Measurements from ENCODE around the gene ABHD8. TPM values are rescaled to one million over a fixed set of nuclear protein-coding genes. Genes with fewer than 3 reads are reported as not detected.

ABHD8 gene
- total and polyA plus RNA-seq, 2 donors (not counting 1 experiment from before 2014, with no cell fraction given), result 5.2 to 7.2 TPM

DNA sequence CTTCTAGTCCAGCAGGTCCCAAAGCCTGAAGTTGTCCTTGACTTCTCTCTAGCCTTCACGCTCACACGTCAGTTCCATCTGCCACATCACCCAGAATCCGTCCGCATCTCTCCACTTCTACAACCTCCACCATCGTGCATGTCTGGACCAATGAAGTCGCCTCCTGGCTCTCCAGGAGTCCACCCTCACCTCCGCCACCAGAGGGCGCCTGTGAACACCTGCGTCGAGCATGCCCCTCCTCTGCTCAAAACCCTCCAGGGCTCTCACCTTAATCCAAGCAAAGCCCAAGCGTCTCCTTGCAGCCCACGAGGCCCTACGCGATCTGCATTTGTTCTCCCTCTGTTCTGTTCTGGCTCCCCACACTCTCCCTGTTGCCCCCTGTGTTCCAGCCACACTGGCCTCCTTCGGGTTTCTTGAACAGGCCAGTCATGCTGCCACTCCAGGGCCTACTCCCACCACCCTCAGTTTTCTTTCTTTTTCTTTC lies 42.3 kb downstream of the ABHD8 start:
- H3K9ac ChIP-seq (ENCODE audit: low read length), result no peak overlapping the region
- no peak overlapping the region for H3K27ac ChIP-seq (ENCODE audit: low read length in 2 of 2)
- no peak overlapping the region for H2AFZ ChIP-seq (ENCODE audit: insufficient read depth, low read depth, low read length, poor library complexity, severe bottlenecking)
- H3K27me3 ChIP-seq (replicated peaks in 1 of 4; ENCODE audit: control extremely low read depth in 1 of 4, control insufficient read depth in 3 of 4, insufficient read depth in 4 of 4, low read length in 3 of 4), result no peaks in the 10 kb centered on the region
- H3K4me3 Mint-ChIP-seq, result no peak overlapping the region
- POLR2A ChIA-PET, result interaction anchor here (0.6 to 1.3 kb wide), 3 partner anchors 46 to 548 kb away, joined by 5 to 6 read pairs (median 5); partner anchors contain the start of gene USE1
- H3K4me2 ChIP-seq (replicated peaks; ENCODE audit: low read depth, low read length, poor library complexity, severe bottlenecking), result no peak overlapping the region
- no peak overlapping the region for H3K27ac Mint-ChIP-seq
- peaks cover 0 to 10% of the 10 kb centered on the region in 2 donors for H3K4me1 ChIP-seq (ENCODE audit: control insufficient read depth in 2 of 2, insufficient read depth in 2 of 2, low read length in 2 of 2)
- peaks cover 0 to 20% (median 6%) of the 10 kb centered on the region in 3 donors for H3K9me3 ChIP-seq (ENCODE audit: control extremely low read depth in 1 of 3, control insufficient read depth in 2 of 3, insufficient read depth in 1 of 3, low read length in 2 of 3)
- H3K4me3 ChIP-seq (ENCODE audit: control extremely low read depth in 1 of 5, extremely low read depth in 1 of 5, insufficient read depth in 1 of 5, low read depth in 2 of 5, low read length in 4 of 5), result no peak overlapping the region
- no peaks in the 10 kb centered on the region for H3K9me3 Mint-ChIP-seq (ENCODE audit: insufficient read depth)
- no peaks in the 10 kb centered on the region for H3K79me2 ChIP-seq (ENCODE audit: control insufficient read depth, insufficient read depth, low read length)
- H3K4me1 Mint-ChIP-seq, result peaks cover 10% of the 10 kb centered on the region
- peak; percentile 99 for ATAC-seq (ENCODE audit: low read depth)
- WGBS (ENCODE audit: insufficient coverage), result 29% methylated on average over 14 of the region's 15 CpGs
- no peak for TF ChIP-seq EZH2 (IDR thresholded peaks at IDR 0.05; ENCODE audit: borderline replicate concordance, insufficient read depth, low read depth, low read length, poor library complexity, severe bottlenecking)
- TF ChIP-seq, protein P1, sequence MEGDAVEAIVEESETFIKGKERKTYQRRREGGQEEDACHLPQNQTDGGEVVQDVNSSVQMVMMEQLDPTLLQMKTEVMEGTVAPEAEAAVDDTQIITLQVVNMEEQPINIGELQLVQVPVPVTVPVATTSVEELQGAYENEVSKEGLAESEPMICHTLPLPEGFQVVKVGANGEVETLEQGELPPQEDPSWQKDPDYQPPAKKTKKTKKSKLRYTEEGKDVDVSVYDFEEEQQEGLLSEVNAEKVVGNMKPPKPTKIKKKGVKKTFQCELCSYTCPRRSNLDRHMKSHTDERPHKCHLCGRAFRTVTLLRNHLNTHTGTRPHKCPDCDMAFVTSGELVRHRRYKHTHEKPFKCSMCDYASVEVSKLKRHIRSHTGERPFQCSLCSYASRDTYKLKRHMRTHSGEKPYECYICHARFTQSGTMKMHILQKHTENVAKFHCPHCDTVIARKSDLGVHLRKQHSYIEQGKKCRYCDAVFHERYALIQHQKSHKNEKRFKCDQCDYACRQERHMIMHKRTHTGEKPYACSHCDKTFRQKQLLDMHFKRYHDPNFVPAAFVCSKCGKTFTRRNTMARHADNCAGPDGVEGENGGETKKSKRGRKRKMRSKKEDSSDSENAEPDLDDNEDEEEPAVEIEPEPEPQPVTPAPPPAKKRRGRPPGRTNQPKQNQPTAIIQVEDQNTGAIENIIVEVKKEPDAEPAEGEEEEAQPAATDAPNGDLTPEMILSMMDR (IDR thresholded peaks at IDR 0.05), result peak; percentile 91
- peak; percentile 89 for DNase-seq
- intact Hi-C loops (cut with micrococcal nuclease), result loop anchor here (1.0 kb wide), 4 partner anchors 15 to 194 kb away; no protein-coding TSS in a partner anchor
- CTCF ChIA-PET, result interaction anchor here (0.7 to 4.8 kb wide), 15 partner anchors 10 to 844 kb away, joined by 3 to 46 read pairs (median 6); partner anchors contain the start of genes ABHD8, ANKLE1, MRPL34 and MYO9B
- no peaks in the 10 kb centered on the region for H3K36me3 ChIP-seq (replicated peaks in 1 of 2; ENCODE audit: control extremely low read depth in 1 of 2, control insufficient read depth in 1 of 2, extremely low read depth in 1 of 2, insufficient read depth in 2 of 2, low read length in 1 of 2)
- H3K27me3 Mint-ChIP-seq, result no peaks in the 10 kb centered on the region
- H4K20me1 ChIP-seq (ENCODE audit: control insufficient read depth, insufficient read depth, low read length, poor library complexity, severe bottlenecking), result no peaks in the 10 kb centered on the region

DNA sequence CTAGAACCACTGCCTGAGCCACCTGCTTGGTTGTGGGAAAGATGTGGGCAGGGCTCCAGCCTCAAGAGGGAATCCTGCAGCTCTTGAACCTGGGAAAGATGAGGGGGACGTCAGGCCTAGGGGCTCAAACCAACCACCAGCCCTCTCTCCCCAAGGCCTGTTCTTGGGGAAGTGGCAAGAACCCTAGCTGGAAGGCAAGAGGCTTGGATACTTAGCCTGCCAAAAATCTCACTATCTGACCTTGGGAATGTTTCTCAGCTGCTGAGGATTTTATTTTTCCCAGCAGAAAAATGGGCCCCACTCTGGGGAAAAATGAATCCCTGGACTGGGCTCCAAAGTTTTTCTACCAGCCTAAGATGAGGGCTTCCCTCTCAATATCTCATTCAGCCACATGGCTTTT lies 43.3 kb downstream of the ABHD8 start:
- no peaks in the 10 kb centered on the region for H3K36me3 ChIP-seq (replicated peaks in 1 of 2; ENCODE audit: control extremely low read depth in 1 of 2, control insufficient read depth in 1 of 2, extremely low read depth in 1 of 2, insufficient read depth in 2 of 2, low read length in 1 of 2)
- POLR2A ChIA-PET, result interaction anchor here (1.3 kb wide), 1 partner anchor 45 kb away, joined by 5 read pairs; the partner anchor contains the start of gene USE1
- H3K4me3 ChIP-seq (ENCODE audit: control extremely low read depth in 1 of 5, extremely low read depth in 1 of 5, insufficient read depth in 1 of 5, low read depth in 2 of 5, low read length in 4 of 5), result no peak overlapping the region
- ATAC-seq (ENCODE audit: low read depth), result no peak
- H3K9me3 ChIP-seq (ENCODE audit: control extremely low read depth in 1 of 3, control insufficient read depth in 2 of 3, insufficient read depth in 1 of 3, low read length in 2 of 3), result peaks cover 0 to 20% (median 6%) of the 10 kb centered on the region in 3 donors
- peaks cover 10% of the 10 kb centered on the region for H3K4me1 Mint-ChIP-seq
- H3K4me3 Mint-ChIP-seq, result no peak overlapping the region
- CTCF ChIA-PET, result interaction anchor here (0.7 to 4.8 kb wide), 16 partner anchors 8 to 184 kb away, joined by 3 to 46 read pairs (median 6); partner anchors contain the start of genes ANKLE1, BABAM1, MRPL34 and MYO9B
- TF ChIP-seq, protein P1 (IDR thresholded peaks at IDR 0.05), result no peak
- no peak for TF ChIP-seq EZH2 (IDR thresholded peaks at IDR 0.05; ENCODE audit: borderline replicate concordance, insufficient read depth, low read depth, low read length, poor library complexity, severe bottlenecking)
- H2AFZ ChIP-seq (ENCODE audit: insufficient read depth, low read depth, low read length, poor library complexity, severe bottlenecking), result no peak overlapping the region
- H3K4me1 ChIP-seq (ENCODE audit: control insufficient read depth in 2 of 2, insufficient read depth in 2 of 2, low read length in 2 of 2), result peaks cover 0 to 10% of the 10 kb centered on the region in 2 donors
- H3K9me3 Mint-ChIP-seq (ENCODE audit: insufficient read depth), result no peaks in the 10 kb centered on the region
- H3K27me3 ChIP-seq (replicated peaks in 1 of 4; ENCODE audit: control extremely low read depth in 1 of 4, control insufficient read depth in 3 of 4, insufficient read depth in 4 of 4, low read length in 3 of 4), result no peaks in the 10 kb centered on the region
- no peak overlapping the region for H3K27ac ChIP-seq (ENCODE audit: low read length in 2 of 2)
- intact Hi-C loops (cut with micrococcal nuclease), result loop anchor here (1.0 kb wide), 1 partner anchor 14 kb away; no protein-coding TSS in a partner anchor
- DNase-seq, result no peak
- H3K4me2 ChIP-seq (replicated peaks; ENCODE audit: low read depth, low read length, poor library complexity, severe bottlenecking), result no peak overlapping the region
- no CpG with 5 or more reads among the region's 1 CpG for WGBS (ENCODE audit: insufficient coverage)
- no peak overlapping the region for H3K27ac Mint-ChIP-seq
- H3K79me2 ChIP-seq (ENCODE audit: control insufficient read depth, insufficient read depth, low read length), result no peaks in the 10 kb centered on the region
- H3K9ac ChIP-seq (ENCODE audit: low read length), result no peak overlapping the region
- no peaks in the 10 kb centered on the region for H4K20me1 ChIP-seq (ENCODE audit: control insufficient read depth, insufficient read depth, low read length, poor library complexity, severe bottlenecking)
- no peaks in the 10 kb centered on the region for H3K27me3 Mint-ChIP-seq
